Right lobe of liver (tissue), 4 donors: ENCODE measurements around the gene ZNF670.

Experiments
- POLR2A ChIP-seq: fragments of 450-650 bp; IDR thresholded peaks from one replicate; pipeline ENCODE4 v1.6.1; 2017; ENCODE audit warnings: antibody characterized with exemption, mild to moderate bottlenecking
- TF ChIP-seq, protein P1 (sequence below), 4 donors: fragments of 200-600 bp in 3 of 4; fragments of 450-650 bp in 1 of 4; IDR thresholded peaks; one replicate each; pipeline versions ENCODE4 v1.5.1 to v1.8.0; 2016 to 2022; ENCODE audit warnings: antibody characterized with exemption in 4 of 4, mild to moderate bottlenecking in 2 of 4
- donor health status: DM: no; HTN: no; CAD: no.
- donor health status: DM: no; HTN: no; CAD: no.
- donor health status: DM: no; HTN: yes; CAD: no.

DNA sequence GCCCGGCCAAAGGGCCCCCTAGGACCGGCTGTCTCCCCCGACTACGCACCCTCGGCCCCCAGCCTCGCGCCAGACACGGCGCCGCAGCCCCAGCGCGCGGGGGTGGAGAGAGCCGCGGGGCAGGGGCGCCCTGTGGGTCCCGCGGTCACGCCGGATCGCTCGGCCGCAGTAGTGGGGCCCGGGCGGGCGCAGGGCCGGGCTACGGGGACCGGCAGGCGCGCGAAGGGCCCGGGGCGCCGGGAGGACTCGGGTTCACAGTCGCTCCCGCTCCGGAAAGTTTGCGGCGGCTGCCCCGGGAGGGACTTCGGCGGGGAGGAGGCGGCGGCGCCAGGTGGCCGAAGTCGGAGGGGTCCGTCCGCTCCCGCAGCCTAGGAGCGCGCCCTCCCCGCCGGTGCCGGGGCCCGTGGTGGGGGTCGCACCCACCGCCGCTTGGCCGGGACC is 32.7 kb upstream of the ZNF670 start:
- no peak for TF ChIP-seq POLR2A
- TF ChIP-seq, protein P1, sequence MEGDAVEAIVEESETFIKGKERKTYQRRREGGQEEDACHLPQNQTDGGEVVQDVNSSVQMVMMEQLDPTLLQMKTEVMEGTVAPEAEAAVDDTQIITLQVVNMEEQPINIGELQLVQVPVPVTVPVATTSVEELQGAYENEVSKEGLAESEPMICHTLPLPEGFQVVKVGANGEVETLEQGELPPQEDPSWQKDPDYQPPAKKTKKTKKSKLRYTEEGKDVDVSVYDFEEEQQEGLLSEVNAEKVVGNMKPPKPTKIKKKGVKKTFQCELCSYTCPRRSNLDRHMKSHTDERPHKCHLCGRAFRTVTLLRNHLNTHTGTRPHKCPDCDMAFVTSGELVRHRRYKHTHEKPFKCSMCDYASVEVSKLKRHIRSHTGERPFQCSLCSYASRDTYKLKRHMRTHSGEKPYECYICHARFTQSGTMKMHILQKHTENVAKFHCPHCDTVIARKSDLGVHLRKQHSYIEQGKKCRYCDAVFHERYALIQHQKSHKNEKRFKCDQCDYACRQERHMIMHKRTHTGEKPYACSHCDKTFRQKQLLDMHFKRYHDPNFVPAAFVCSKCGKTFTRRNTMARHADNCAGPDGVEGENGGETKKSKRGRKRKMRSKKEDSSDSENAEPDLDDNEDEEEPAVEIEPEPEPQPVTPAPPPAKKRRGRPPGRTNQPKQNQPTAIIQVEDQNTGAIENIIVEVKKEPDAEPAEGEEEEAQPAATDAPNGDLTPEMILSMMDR (IDR thresholded peaks at IDR 0.05), result no peak
